ENCODE measurements around the gene YBX2. TPM values are rescaled to one million over a fixed set of nuclear protein-coding genes. Genes with fewer than 3 reads are reported as not detected.

Gene YBX2
- total and polyA plus RNA-seq, 8 donors, result 0.37 to 2.5 (median 1.5) TPM

DNA sequence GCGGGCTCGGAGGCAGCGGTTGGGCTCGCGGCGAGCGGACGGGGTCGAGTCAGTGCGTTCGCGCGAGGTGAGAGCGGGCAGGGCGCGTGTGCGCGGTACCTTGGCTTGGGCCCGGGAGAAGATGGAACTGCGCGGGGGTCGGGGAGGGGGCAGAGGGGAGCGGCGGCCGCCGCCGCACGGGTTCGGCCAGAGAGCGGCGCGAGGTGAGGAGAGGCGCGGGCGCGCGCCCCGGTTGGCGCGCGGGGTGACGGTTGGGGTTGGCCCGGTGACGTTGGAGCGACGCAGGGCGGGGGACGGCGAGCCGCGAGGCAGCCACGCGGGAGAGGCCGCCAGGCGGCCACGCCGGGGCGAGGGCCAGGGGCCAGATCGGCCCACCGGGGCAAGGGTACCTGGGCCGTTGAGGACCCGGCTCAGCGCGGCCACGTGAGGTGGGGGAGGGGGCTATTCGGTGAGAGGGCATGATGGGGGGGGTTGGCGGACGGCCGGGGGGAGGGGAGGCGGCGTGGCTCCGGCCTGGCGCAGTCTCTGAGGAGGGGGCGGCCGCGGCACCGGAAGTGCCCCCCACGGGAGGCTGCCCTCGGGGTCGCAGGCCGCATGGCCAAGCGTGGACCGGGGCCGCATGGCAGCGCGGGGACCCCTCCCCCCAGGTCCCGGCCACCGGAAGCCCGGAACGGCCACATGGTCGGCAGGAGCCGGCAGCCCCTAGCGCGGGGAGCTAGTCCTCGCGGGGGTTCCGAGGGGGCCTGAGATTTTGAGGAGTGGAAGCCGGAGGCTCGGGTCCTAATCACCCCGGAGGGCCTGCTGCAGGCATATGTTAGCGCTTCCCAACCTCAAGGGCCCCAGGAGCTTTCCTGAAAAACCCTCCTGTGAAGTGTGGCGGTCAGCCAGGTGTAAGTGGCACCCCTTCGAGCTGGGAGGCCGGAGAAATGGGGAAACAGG is 13.5 kb upstream of the YBX2 start:
- Histone ChIP-seq H3K27me3 (no peaks in the 10 kb centered on the region), H3K4me3 (peak overlapping the region; percentile 89 to 97), H3K27ac (peak overlapping the region; percentile 96), H3K9me3 (no peaks in the 10 kb centered on the region), H3K36me3 (peaks cover 4 to 39% of the 10 kb centered on the region in 2 donors), H3K4me1 (peaks cover 17 to 43% of the 10 kb centered on the region in 2 donors)
- intact Hi-C loops (cut with DNase I), result no loop called here
- DNase-seq (peak in 2 of 4 donors; percentile 64 to 90), ATAC-seq (peak; percentile 12)
- TF ChIP-seq, protein P1, sequence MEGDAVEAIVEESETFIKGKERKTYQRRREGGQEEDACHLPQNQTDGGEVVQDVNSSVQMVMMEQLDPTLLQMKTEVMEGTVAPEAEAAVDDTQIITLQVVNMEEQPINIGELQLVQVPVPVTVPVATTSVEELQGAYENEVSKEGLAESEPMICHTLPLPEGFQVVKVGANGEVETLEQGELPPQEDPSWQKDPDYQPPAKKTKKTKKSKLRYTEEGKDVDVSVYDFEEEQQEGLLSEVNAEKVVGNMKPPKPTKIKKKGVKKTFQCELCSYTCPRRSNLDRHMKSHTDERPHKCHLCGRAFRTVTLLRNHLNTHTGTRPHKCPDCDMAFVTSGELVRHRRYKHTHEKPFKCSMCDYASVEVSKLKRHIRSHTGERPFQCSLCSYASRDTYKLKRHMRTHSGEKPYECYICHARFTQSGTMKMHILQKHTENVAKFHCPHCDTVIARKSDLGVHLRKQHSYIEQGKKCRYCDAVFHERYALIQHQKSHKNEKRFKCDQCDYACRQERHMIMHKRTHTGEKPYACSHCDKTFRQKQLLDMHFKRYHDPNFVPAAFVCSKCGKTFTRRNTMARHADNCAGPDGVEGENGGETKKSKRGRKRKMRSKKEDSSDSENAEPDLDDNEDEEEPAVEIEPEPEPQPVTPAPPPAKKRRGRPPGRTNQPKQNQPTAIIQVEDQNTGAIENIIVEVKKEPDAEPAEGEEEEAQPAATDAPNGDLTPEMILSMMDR (IDR thresholded peaks at IDR 0.05), result no peak

DNA sequence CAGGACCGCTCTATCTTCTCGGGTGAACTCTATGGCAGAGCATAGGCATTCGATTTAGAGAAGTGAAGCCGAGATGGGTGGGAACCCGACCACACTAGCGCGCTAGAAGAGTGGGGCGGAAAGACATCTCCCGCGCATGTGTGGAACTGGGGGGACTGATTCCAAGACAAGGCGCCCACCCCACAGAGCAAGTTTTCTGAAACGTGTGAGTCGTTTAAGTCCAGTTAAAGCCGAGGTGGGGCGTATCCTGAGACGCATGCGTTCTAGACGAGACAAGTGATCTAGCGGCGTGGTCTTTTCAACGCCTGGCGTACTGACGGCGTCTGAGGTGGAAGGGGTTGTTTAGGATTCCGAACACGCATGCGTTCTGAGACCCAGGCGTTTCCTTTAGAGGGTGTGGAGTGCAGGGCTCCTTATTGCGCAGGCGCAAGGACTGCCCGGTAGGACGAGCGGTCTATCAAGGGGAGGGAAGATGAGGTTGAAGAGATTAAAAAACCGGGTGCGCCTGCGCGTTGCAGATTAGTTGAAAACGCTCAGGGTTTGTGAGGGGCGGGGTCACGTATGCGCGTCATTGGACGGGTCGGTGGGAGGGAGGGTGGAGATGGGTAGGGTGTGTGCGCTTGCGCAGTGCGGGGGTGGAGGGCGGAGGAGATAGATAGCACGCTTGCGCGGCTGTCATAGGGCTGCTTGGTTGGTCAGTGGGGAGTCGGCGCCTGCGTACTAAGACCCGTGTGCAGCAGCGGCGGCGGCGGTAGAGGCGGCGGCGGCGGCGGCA is 12.7 kb upstream of the YBX2 start, which contains the start of gene EIF5A:
Gene EIF5A, plus strand, starts transcription at position 718 of the 775 bp plus-strand sequence. CDS start 2,008 bp downstream, outside the sequence.
- Histone ChIP-seq H3K4me3 (peak within 1 kb of the TSS; percentile 89 to 97), H3K27ac (peak within 1 kb of the TSS; percentile 96), H3K4me1 (peaks cover 17 to 37% of the 10 kb centered on the region in 2 donors), H3K9me3 (no peaks in the 10 kb centered on the region), H3K27me3 (no peaks in the 10 kb centered on the region), H3K36me3 (peaks cover 4 to 30% of the 10 kb centered on the region in 2 donors)
- DNase-seq (peak; percentile 100), ATAC-seq (peak; percentile 87)
- intact Hi-C loops (cut with DNase I), result no loop called here
- TF ChIP-seq, protein P1 (IDR thresholded peaks at IDR 0.05), result no peak

DNA sequence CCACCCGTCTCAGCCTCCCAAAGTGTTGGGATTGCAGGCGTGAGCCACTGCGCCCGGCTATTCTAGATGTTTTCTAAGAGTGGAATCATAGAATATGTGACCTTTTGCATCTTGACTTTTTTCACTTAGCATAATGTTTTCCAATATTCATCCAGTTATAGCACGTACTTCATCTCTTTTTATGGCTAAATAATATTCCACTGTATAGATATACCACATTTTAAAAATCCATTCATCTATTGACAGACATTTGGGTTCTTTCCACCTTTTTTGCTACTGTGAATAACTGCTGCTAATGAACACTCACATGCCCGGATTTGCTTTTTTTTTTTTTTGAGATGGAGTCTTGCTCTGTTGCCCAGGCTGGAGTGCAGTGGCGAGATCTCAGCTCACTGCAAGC is 9.7 kb upstream of the YBX2 start:
- no peaks in the 10 kb centered on the region for H3K27me3 ChIP-seq
- DNase-seq, result no peak

DNA sequence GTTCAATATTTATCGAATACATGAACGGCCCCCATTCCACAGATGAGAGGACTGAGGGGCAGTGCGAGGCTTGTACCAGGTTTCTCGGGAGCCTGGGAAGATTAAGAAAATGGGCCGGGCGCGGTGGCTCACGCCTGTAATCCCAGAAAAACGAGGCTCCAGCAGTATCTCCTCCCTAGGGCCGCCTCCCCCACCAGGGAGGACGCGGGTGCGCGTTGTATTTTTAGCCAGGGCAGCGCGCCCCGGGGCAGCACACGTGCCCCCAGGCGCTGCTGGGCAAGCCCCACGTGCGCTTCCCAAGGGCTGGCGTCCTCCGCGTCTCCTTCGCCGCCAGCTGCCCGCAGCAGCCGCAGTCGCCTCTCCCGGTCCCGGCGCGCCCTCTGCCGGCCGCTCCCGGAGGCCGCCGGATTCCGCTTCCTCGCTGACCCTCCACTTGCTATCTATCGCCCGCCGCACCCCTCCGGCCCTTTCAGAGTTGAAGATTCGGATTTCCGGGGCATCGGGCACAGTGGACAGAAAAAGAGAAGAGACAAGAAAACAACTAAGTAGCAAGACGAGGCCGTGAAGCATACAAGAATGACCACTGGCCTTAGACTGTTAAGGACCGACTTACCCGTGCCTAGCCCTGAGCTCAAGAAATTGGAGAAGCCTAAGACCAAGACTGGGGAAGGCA is 1.9 kb upstream of the YBX2 start:
- H3K27me3 ChIP-seq, result peaks cover 26 to 66% of the 10 kb centered on the region in 2 donors
- H3K9me3 ChIP-seq, result no peaks in the 10 kb centered on the region
- DNase-seq (peak; percentile 70 to 98 (median 82)), ATAC-seq (peak; percentile 94)
- H3K4me1 ChIP-seq, result peaks cover 13 to 33% of the 10 kb centered on the region in 2 donors
- intact Hi-C loops (cut with DNase I), result loop anchor here (10.0 kb wide), 1 partner anchor 252 kb away; the partner anchor contains the start of gene SLC16A11 (in 2 of the 2)
- H3K36me3 ChIP-seq, result no peaks in the 10 kb centered on the region
- no peak overlapping the region for H3K4me3 ChIP-seq
- TF ChIP-seq, protein P1 (IDR thresholded peaks at IDR 0.05), result peak; percentile 86 to 95
- H3K27ac ChIP-seq, result no peak overlapping the region

More for the DNA sequence above, 9.7 kb upstream of the YBX2 start:
- Histone ChIP-seq H3K27ac (no peak overlapping the region), H3K4me1 (peaks cover 6 to 11% of the 10 kb centered on the region in 2 donors), H3K4me3 (no peak overlapping the region), H3K36me3 (peaks cover 0 to 1% of the 10 kb centered on the region in 2 donors), H3K9me3 (no peaks in the 10 kb centered on the region)
- no peak for ATAC-seq
- intact Hi-C loops (cut with DNase I), result no loop called here
- TF ChIP-seq, protein P1 (IDR thresholded peaks at IDR 0.05), result no peak

Measured in left lung (tissue), 10 donors.